Occipital lobe (tissue), 2 donors: Measurements from ENCODE around the gene TACO1. TPM values are rescaled to one million over a fixed set of nuclear protein-coding genes. Genes with fewer than 3 reads are reported as not detected.
A peak's percentile ranks its signal among the peaks of the same experiment; 100 is the strongest.

Experiments used
- DNase-seq: peaks from one replicate; lab custom pipeline; 2025; lab: John Stamatoyannopoulos, UW
- total RNA-seq: library from RNA; depleted of rRNA; stranded (reverse); fragments of >200 nt; gene quantifications from one replicate; pipeline ENCODE4 v1.2.3, GENCODE V29; 2014

TACO1 gene
- 5.5 TPM for total RNA-seq

DNA sequence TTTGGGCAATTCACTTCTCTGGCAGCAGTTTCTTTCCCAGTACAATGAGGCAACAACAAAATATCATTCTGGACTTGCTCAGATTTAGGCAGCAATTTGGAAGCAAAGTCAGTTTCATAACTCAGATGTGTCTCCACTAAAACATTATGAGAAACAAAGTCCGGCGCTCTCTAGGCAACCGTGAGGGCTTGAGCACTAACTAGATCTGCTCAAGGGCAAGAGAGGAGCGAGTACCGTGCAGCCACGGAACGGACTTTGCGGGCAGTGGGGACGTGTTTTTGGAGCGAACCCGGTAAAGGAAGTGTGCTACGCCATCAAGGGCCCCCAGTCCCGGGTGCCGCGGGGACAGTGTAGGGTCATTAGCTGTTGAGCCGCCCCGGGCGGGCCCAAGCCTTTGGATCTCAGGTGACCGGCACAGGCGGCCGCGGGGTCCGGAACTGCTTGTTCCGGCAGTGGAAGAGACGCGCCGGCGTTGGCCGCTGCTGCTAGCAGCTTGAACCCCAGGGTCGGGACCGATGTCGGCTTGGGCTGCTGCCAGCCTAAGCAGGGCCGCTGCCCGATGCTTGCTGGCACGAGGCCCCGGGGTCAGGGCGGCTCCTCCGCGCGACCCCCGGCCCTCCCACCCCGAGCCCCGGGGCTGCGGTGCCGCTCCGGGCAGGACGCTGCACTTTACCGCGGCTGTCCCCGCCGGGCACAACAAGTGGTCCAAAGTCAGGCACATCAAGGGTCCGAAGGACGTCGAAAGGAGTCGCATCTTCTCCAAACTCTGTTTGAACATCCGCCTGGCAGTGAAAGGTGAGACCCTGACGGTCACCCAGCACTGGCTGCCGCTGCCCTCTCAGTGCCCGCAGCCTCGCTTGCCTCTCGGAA lies at the start of gene TACO1:
Gene TACO1 (plus strand): TSS at position 327 of the 870 bp plus-strand sequence. CDS start 189 bp downstream, at position 516.
- peak; percentile 78 for DNase-seq

DNA sequence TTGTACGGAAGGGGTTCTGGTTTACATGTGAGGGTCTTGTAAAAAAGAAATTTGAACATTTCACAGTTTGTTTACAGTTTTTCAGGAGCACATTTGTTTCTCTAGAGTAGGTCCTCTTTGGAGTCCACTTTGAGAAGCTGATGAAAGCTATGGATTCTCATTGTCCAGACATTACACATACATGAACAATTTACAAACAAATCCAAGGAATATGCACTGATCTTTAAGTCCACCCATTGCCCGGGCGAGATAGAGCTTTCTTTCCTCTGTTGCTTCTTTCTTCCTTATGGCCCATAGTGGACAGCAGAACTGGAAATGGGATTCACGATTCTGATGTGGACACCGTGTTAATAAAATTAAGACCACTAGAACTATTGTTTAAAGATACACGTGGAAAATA lies 48.5 kb upstream of the TACO1 start:
- DNase-seq, result no peak

DNA sequence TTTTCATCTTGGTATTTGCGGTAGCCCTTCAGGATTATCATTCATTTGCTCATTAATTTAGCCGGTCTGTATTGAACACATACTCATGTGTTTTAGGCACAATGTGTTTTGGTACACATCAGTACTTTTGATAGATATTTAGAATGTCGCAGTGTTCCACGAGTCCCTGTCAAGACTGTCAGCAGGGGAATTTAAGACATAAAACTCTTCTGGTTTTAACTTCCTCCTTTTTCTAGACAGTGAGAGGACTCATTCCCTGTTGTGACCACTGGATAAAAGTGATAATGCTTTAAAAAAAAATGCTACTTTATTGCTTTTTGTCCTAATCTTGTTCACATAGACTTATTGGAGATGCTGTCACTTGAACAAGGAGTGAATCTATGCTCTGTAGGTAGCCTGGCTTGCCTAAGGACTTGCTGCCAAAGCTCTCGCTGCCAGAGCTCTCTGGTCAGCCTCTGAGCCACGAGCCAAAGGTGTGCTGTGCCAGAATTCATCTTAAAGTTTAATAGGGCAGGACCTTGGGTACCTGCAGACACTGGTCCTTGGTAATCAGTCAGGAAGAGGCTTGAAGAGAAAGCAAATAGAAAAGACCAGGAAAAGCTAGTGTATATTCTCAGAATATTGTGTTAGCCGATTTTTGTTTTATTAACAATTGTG lies 45.1 kb upstream of the TACO1 start:
- DNase-seq, result no peak

DNA sequence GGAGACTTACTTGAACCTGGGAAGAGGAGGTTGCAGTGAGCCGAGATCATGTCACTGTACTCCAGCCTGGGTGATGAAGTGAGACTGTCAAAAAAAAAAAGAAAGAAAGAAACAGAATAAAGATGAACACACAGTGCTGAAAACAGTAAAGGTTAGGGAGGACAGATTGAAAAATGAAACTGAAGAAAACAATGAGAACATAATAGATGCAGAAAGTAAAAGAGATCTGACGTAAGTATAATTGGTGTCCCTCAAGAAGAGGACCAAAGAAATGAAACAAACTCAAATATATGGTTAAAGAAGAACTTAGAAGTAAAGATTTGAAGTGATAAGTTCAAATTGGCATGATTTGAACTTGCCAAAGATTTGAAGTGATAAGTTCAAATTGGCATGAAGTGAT lies 43.3 kb upstream of the TACO1 start:
- DNase-seq, result no peak

DNA sequence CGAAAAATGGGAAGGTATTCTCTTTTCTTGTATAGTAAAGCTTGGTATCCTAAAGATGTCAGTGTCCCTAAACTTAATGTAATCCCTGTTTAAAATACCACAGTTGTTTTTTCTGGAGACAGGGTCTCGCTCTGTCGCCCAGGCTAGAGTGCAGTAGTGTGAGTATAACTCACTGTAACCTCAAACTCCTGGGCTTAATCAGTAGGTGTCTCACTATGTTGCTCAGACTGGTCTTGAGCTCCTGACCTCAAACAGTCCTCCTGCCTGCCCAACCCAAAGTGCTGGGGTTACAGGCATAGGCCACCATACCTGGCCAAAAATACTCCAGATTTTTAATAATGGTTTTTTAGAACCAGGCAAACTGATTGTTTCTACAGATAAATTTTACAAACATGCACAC lies 42.3 kb upstream of the TACO1 start:
- no peak for DNase-seq

DNA sequence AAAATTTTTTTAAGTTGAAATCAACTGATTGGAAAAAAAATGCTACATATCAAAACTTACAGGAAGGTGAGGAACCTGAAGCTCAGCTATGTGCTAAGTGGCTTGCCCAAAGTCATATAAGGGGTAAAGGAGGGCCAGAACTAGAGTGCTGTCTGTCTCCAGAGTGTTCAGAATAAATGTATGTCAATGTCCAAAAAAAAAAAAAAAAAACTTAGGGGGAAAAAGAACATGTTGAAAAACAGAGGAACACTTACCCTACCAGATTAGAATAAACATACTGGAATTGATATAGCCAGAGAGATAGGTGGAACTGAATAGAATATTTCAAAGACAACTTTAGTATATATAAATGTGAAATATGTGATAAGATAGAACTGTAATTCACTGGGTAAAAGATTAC lies 38.9 kb upstream of the TACO1 start:
- DNase-seq, result no peak

DNA sequence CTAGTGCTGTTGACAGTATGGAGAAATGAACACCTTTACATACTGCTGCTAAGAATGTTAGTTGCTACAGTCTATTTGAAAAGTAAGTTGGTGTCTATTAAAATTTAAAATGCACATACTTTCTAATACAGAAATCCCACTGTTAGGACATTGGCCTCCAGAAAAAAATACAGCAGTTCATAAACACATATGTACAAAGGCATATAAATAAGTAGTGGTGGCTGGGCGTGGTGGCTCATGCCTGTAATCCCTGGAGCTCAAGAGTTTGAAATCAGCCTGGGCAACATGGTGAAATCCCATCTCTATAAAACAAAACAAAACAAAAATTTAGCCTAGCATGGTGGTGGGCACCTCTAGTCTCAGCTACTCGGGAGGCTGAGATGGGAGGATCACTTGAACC lies 37.4 kb upstream of the TACO1 start:
- no peak for DNase-seq

DNA sequence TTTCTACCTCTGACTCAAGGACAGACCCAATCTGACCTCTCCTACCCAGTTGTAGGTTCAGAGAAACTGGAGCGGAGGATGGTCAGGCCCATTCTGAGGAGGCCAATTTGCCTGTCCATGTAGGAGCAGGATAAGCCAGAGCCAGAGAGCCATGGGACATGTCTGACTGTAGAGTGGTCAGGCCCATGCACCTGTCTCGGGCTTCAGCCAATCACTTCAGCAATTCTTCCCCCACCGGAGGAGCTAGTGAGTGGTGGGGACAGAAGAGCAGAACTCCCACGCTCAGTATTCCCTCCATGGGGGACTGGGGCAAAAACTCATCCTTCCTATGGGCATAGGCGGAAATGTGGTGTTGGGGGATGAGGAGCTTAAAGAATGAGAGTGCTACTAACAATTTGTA lies 36.1 kb upstream of the TACO1 start:
- DNase-seq, result no peak

DNA sequence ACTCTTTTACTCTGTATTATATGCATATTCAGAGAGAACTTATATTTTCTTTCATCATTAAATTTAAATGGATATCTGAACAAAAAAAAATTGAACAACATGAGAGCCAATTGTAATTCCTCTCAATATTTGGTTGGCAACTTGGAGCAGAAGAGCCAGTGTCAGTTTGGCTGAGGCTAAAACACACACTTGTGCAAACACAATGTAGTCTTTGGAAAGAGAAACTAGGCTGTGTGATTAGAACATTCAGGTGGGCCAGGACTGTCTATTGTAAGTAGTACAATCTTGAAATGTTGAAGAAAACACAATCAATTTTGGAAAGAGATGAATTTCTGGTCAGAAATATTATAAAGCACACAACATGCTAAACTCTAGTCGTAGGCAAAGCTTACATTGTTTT lies 33.5 kb upstream of the TACO1 start:
- no peak for DNase-seq

DNA sequence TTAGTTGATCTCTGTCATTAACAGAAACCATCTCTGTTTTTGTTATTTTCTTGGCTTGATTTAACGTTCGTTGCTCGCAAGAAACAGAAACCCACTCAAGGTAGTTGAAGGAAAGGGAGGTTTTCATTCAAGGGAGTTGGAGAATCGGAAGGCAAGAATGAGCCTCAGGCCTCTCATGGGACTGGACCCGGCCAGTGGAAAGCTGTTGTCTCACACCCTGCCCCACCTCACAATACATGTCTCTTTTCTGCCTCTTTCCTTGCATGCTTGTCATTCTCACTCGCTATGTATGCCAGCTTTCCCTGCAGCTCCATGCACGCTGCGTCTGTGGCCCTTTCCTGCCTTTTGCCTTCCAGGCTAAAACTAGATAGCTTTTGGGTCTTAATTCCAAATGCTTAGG lies 32.1 kb upstream of the TACO1 start:
- DNase-seq, result no peak

DNA sequence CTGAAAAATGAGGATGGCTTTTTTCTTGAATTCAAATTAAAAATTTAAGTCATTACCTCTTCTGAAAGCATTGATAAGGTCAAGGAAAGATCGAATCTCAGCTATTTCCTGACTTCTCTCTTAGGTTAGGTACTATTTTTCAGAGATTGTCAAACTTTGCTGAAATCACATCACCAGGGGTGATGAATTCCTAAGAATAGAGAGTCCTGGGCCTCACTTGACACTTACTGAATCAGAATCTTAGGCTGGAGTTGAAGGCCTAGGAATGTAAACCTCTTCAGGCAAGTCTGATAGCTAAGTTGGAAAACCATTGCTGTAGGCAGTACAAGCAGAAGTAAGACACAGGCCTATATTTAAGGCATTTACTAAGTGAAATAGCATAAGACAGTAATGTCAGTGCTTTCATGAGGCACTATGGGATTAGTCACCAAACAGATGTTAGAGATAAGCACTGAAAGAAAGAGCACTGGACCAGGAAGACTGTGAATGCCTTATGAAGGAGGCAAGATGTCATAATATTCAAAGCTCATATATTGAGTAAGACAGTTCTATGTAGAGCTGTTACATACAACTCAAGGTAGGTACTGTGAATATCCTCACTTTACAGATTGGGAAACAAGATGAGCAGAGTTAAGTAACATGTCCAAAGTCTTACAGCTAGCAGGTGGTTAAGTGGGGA lies 28.9 kb upstream of the TACO1 start:
- DNase-seq, result no peak

DNA sequence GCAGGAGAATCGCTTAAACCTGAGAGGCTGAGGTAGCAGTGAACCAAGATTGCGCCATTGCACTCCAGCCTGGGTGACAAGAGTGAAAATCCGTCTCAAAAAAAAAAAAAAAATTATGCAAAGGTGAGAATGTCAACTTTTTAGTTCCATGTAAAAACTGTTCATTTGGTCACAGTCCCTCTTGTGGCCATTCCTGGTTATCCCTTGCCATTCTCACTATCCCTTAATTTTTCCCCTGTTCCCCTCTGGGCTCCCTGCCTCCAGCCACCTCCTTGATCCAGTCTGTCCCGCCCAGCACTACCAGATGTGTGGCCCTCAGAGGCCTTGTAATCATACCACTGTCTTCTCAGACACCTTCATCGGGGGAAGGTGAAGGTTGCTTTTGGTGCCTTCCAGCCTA lies 27.1 kb upstream of the TACO1 start:
- DNase-seq, result no peak

DNA sequence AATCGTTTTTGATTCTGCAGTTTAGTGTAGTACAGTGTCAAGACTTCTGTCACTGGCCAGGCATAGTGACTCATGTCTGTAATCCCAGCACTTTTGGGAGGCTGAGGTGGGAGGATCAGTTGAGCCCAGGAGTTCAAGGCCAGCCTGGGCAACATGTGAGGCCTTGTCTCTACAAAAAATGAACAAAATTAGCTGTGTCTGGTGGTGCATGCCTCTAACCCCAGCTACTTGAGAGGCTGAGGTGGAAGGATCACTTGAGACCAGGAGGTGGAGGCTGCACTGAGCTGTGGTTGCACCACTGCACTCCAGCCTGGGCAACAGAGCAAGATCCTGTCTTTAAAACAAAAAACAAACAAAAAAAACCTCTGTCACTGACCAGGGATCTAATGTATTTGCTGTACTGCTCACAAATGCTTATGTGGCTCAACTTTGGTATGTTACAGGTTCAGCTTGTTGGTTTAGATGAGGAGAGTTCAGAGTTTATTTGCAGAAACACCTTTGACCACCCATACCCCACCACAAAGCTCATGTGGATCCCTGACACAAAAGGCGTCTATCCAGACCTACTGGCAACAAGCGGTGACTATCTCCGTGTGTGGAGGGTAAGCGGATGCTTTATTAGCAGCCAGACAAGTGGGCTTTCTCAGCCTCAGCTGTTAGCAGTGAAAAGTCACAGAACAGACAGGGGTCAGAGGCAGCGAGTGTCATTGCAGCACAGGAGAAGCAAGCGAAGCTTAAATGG lies 22.5 kb upstream of the TACO1 start:
- no peak for DNase-seq

DNA sequence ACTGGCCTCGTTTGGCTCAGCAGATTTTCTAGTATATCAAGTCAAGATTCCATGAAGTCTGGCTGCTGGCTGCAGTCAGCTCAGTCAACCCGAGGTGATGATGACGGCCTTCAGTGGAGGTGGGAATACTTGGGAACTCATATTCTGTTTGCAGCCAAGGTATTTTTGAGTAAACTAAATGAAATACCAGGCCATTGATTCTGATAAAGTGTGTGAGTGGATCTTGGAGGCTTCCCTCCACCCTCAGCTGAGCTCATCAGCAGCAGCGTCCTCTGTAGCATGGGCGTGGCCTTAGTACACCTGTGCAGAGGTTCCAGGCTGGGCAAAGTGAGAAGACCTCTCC lies 22.0 kb upstream of the TACO1 start:
- DNase-seq, result no peak

DNA sequence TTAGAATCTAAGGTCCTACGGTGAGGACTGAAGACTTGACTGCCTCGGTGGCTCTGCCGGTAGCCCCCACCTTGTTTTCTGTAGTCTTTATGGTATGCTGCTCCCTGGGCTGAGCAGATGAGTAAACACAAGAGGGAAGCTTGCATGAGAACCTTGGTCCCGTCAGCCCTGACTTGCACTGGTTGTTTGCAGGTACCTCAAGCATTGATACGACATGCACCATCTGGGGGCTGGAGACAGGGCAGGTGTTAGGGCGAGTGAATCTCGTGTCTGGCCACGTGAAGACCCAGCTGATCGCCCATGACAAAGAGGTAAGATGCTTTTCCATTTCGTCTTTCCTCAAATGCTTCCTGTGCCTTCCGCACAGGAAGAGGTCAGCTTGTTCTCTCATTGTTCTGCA lies 21.1 kb upstream of the TACO1 start:
- DNase-seq, result no peak

DNA sequence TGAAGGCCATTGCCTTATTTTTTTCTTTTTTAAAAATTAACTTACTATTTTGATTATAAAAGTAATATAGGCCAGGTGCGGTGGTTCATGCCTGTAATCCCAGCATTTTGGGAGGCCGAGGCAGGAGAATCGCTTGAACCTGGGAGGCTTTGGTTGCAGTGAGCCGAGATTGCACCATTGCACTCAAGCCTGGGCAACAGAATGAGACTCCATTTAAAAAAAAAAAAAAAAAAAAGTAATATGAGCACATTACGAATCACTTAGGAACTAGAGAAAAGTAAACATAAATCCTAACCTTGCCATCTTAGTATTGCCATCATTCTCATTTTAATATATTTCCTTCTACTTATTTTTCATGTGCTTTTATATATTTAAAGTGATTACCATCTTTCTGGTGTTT lies 12.9 kb upstream of the TACO1 start:
- no peak for DNase-seq

DNA sequence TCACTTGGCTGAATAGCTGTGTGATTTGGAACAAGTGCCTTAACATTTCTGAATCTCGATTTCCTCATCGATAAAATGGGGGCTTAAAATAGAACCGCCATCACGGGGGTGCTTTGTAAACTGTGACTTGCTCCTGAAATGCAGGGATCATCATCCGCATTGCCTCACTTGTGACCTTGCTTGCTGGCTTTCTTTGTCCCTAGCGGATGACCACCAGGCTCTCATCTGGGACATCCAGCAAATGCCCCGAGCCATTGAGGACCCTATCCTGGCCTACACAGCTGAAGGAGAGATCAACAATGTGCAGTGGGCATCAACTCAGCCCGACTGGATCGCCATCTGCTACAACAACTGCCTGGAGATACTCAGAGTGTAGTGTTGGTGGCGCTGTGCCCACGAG lies 11.9 kb upstream of the TACO1 start:
- no peak for DNase-seq

DNA sequence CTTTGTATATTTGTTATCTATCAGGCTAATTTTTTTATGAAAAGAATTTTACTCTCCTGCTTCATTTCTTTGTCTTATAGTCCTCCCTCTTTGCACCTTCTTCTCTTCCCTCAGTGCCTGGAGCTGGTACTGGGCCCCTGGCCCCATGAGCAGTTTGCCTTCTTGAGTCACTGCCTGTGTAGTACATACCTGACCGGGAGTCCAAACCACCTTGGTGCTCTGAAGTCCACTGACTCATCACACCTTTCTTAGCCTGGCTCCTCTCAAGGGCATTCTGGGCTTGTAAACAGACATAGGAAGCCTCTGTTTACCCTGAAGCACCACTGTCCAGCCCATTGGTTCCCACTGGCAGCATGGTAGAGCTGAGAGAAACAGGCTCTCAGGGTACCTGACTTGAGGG lies 11.0 kb upstream of the TACO1 start:
- DNase-seq, result no peak

DNA sequence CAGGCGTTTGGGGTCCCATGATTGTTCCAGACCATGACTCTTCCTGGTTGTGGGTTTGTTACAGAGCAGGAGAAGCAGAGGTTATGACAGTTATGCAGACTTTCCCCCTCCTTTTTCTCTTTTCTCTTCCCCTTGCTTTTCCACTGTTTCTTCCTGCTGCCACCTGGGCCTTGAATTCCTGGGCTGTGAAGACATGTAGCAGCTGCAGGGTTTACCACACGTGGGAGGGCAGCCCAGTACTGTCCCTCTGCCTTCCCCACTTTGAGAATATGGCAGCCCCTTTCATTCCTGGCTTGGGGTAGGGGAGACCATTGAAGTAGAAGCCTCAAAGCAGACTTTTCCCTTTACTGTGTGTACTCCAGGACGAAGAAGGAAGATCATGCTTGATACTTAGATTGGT lies 7.9 kb upstream of the TACO1 start:
- DNase-seq, result no peak

DNA sequence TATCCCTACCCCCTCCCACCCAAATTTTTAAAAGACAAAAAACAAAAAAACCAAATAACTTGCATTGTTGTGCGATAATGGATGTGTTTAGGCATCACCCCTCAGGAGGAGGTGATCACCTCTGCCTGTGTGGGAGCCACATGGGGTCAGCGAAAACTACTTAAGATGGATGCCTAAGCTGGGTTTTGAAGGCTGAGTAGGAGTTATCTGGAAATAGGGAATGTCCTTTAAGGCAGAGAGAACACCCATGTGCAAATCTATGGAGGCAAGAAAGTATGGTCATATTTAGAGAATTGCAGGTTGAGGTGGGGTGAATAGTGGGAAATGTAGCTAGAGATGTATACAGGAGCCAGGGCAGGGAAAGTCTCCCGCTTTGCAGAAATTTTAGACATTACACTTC lies 5.6 kb upstream of the TACO1 start:
- no peak for DNase-seq

DNA sequence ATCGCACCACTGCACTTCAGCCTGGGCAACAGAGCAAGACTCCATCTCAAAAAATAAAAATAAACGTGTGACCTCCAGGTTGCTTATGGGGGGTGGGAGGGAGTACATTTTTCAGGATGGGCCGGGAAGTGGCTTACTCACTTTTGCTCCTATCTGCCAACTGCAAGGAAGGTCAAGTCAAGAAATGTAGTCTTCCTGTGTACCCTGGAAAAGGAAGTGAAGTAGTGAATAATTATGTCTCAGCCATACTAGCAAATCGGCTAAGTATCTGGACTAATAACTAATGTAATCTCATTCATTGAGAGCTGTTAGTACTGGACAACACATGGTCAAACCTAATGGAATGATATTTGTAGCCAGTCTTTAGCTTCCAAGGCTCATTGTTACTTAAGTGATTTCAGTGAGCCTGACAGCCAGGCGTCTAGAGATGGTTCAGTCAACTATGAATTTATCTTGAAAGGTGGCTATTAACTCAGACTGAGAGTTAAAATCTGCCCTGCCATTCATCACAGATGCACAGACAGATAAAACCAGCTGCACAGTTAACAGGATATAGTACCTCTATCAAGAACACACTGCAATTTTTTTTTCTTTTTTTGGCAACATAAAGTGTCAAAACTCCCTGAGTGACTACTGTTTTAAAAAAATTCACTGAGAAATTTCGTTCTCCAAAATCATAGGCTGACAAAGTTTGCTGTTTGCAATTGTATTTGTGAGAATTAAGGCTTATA lies 3.7 kb upstream of the TACO1 start:
- DNase-seq, result no peak
